OCI-LY3 (cell line): ENCODE results near the gene TBX2.
"Not testable (repeated sequence)": the region's sequence is repeated elsewhere in the genome, so short reads cannot be mapped to it uniquely, and the experiment has no call there.

Experiments used
- H2AFZ ChIP-seq: fragments of 200-600, 300-600 bp; shearing (Covaris generic); 2 replicates; pipeline ENCODE4 v1.6.0; 2014; ENCODE audit warnings: antibody characterized with exemption, low read depth, low read length
- H3K27ac ChIP-seq: fragments of 200-600, 300-600 bp; sonication (generic); 2 replicates; pipeline ENCODE4 v1.5.1; 2014; ENCODE audit warnings: mild to moderate bottlenecking, low read length, moderate library complexity, mixed read lengths
- H3K27me3 ChIP-seq: fragments of 200-600, 300-600 bp; sonication (generic); 2 replicates; pipeline ENCODE4 v1.6.1; 2014; ENCODE audit warnings: low read depth, low read length, mixed read lengths
- H3K36me3 ChIP-seq: fragments of 200-600, 300-600 bp; sonication (generic); replicated peaks from 2 replicates; pipeline ENCODE3; 2014; ENCODE audit warnings: low read depth, low read length, mixed read lengths
- H3K4me1 ChIP-seq: fragments of 300-600, 200-600 bp; sonication (generic); 2 replicates; pipeline ENCODE4 v1.6.1; 2014; ENCODE audit warnings: low read length, mixed read lengths
- H3K4me2 ChIP-seq: fragments of 200-600, 300-600 bp; sonication (generic); 2 replicates; pipeline ENCODE4 v1.6.1; 2014; ENCODE audit warnings: low read length, mixed read lengths
- H3K4me3 ChIP-seq: fragments of 300-600, 200-600 bp; sonication (generic); 2 replicates; pipeline ENCODE4 v1.5.1; 2014; ENCODE audit warnings: antibody characterized with exemption, mild to moderate bottlenecking, low read length, moderate library complexity
- H3K79me2 ChIP-seq: fragments of 300-600, 200-600 bp; shearing (Covaris generic); 2 replicates; pipeline ENCODE4 v1.6.1; 2014; ENCODE audit warnings: mild to moderate bottlenecking, low read length, mixed read lengths
- H3K9ac ChIP-seq: fragments of 300-600, 200-600 bp; shearing (Covaris generic); 2 replicates; pipeline ENCODE4 v1.6.0; 2014; ENCODE audit warnings: mild to moderate bottlenecking, low read length, moderate library complexity
- H3K9me3 ChIP-seq: fragments of 200-600, 300-600 bp; shearing (Covaris generic); 2 replicates; pipeline ENCODE4 v1.6.1; 2014; ENCODE audit warnings: low read length, mixed read lengths; ENCODE audit not compliant: insufficient read depth
- H4K20me1 ChIP-seq: fragments of 200-600, 300-600 bp; sonication (generic); 2 replicates; pipeline ENCODE4 v1.6.1; 2016; ENCODE audit warnings: low read length, mixed read lengths; ENCODE audit not compliant: insufficient read depth
- EZH2phosphoT487 ChIP-seq: fragments of 200-600 bp; shearing (Covaris generic); IDR thresholded peaks from 2 replicates; pipeline ENCODE4 v1.6.1; 2018; ENCODE audit warnings: antibody characterized with exemption, mixed run types, low read depth
- TF ChIP-seq, protein P1 (sequence below): fragments of 200-600, 300-600 bp; sonication (generic); IDR thresholded peaks from 2 replicates; pipeline ENCODE4 v1.5.1; 2014; ENCODE audit warnings: antibody characterized with exemption, low read length, low read depth

Gene TBX2

DNA sequence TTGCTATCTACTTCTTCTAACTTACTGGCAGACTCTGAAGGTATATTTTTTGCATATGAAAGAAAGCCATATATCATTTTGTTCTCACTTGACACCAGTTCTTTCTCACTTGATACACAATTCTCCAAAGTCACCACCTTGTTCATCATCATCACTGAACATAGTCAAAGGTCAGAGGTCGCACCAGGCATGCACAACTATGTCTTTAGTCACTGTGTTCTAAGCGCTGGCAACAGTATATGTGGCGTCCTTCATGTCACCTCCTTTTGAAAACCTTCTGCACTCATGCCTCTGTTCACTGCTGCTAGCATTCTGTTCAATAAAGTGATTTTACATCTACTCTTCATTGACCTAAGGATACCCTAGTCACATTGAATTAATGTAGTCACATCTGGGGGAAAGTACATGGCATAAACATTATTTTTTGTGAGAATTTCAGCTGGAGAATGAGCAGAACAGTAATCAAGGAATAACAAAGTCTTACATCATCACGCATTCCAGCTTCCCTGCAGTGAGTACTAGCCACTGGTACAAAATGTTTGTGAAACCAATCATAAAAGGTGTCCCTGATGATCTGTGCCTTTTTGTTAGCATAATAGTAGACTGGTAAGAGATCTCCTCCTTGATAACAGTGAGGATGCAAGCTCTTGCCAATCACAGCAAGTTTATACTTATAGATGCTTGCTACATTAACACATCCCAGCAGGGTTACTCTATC, 32.1 kb downstream of the TBX2 start:
- Histone ChIP-seq H2AFZ (no peak overlapping the region), H3K27ac (no peak overlapping the region), H3K4me3 (no peak overlapping the region), H4K20me1 (no peaks in the 10 kb centered on the region), H3K4me1 (no peaks in the 10 kb centered on the region), H3K79me2 (no peaks in the 10 kb centered on the region), H3K27me3 (no peaks in the 10 kb centered on the region), H3K9ac (no peak overlapping the region), H3K4me2 (no peak overlapping the region), H3K9me3 (no peaks in the 10 kb centered on the region), H3K36me3 (no peaks in the 10 kb centered on the region)
- TF ChIP-seq, protein P1, sequence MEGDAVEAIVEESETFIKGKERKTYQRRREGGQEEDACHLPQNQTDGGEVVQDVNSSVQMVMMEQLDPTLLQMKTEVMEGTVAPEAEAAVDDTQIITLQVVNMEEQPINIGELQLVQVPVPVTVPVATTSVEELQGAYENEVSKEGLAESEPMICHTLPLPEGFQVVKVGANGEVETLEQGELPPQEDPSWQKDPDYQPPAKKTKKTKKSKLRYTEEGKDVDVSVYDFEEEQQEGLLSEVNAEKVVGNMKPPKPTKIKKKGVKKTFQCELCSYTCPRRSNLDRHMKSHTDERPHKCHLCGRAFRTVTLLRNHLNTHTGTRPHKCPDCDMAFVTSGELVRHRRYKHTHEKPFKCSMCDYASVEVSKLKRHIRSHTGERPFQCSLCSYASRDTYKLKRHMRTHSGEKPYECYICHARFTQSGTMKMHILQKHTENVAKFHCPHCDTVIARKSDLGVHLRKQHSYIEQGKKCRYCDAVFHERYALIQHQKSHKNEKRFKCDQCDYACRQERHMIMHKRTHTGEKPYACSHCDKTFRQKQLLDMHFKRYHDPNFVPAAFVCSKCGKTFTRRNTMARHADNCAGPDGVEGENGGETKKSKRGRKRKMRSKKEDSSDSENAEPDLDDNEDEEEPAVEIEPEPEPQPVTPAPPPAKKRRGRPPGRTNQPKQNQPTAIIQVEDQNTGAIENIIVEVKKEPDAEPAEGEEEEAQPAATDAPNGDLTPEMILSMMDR = no peak
- no peak for TF ChIP-seq EZH2phosphoT487

DNA sequence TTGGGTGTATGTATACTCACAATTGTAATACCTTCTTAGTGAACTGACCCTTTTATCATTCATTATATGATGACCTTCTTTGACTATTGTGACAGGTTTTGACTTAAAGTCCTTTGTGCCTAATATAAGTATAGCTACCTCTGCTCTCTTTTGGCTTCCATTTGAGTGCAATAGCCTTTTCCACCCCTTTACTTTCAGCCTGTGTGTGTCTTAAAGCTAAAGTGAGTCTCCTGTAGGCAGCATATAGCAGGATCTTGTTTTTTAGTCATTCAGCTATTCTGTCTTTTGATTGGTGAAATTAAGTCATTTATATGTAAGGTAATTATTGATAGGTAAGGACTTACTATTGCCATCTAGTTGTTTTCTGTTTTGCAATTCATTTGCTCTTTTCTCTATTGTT, 36.6 kb downstream of the TBX2 start:
- TF ChIP-seq, protein P1 = no peak
- no peak for TF ChIP-seq EZH2phosphoT487
- Histone ChIP-seq H3K36me3 (no peaks in the 10 kb centered on the region), H3K79me2 (no peaks in the 10 kb centered on the region), H3K27ac (no peak overlapping the region), H3K4me3 (no peak overlapping the region), H2AFZ (no peak overlapping the region), H4K20me1 (no peaks in the 10 kb centered on the region), H3K4me2 (no peak overlapping the region), H3K4me1 (peaks cover 9% of the 10 kb centered on the region), H3K9me3 (peaks cover 4% of the 10 kb centered on the region; the same call in 1 of the 2 replicates), H3K9ac (no peak overlapping the region), H3K27me3 (peaks cover 4% of the 10 kb centered on the region; the same call in 1 of the 2 replicates)

DNA sequence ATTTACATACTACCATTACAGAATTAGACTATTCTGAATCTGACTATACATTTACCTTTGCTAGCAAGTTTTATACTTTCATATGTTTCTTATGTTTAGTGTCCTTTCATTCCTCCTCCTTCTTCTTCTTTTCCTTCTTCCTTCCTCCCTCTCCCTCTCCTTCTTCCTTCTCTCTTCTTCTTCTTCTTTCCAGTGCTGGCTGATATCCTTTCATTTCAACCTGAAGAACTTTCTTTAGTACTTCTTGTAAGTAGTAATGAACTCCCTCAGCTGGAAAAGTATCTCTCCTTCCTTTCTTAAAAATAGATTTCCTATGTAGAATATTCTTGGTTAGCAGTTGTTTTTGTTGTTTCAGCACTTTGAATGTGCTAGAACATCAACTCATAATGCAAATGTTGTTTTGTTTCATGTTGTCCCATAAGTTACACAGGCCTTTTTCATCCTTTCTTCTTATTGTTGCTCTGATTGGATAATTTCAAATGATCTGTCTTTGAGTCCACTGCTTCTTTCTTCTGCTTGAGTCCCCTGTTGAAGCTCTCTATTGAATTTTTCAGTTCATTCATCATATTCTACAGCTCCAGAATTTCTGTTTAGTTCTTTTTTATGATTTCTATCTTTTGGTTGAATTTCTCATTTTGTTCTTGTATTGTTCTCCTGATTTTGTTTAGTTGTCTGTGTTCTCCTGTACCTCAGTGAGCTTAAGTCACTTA, 37.5 kb downstream of the TBX2 start:
- H3K9me3 ChIP-seq = peaks cover 4% of the 10 kb centered on the region; the same call in 1 of the 2 replicates
- H3K36me3 ChIP-seq = no peaks in the 10 kb centered on the region
- H3K79me2 ChIP-seq = no peaks in the 10 kb centered on the region
- no peak overlapping the region for H3K4me2 ChIP-seq
- TF ChIP-seq EZH2phosphoT487 = no peak
- H3K9ac ChIP-seq = no peak overlapping the region
- peaks cover 9% of the 10 kb centered on the region for H3K4me1 ChIP-seq
- H2AFZ ChIP-seq = no peak overlapping the region
- H3K4me3 ChIP-seq = no peak overlapping the region
- no peaks in the 10 kb centered on the region for H4K20me1 ChIP-seq
- H3K27me3 ChIP-seq = peaks cover 4% of the 10 kb centered on the region; the same call in 1 of the 2 replicates
- no peak overlapping the region for H3K27ac ChIP-seq

DNA sequence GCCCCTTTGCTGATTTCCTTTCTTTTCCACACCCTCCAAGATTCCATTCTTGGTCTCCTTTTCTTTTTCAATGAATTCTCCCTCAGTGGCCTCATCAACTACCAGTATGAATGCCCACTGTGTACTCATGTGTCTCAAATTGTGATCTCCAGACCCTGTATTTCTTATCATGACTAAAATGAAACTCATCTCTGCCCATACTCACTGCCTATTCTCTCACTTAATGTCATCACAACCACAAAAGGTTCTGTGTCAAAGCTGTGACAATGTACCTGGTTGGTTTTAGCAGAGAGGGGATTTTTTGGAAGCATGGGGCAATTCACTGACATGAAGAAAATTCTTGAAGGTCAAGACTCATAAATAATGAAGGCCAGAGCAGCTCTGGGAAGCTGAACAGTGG, 41.1 kb downstream of the TBX2 start:
- Histone ChIP-seq H3K79me2 (no peaks in the 10 kb centered on the region), H3K36me3 (no peaks in the 10 kb centered on the region), H3K27me3 (peaks cover 4% of the 10 kb centered on the region; the same call in 1 of the 2 replicates), H3K27ac (no peak overlapping the region), H3K4me1 (peaks cover 9% of the 10 kb centered on the region), H2AFZ (no peak overlapping the region), H3K4me2 (no peak overlapping the region), H3K4me3 (no peak overlapping the region), H3K9ac (no peak overlapping the region), H3K9me3 (peaks cover 4% of the 10 kb centered on the region; the same call in 1 of the 2 replicates), H4K20me1 (no peaks in the 10 kb centered on the region)
- TF ChIP-seq, protein P1 = no peak
- TF ChIP-seq EZH2phosphoT487 = no peak

DNA sequence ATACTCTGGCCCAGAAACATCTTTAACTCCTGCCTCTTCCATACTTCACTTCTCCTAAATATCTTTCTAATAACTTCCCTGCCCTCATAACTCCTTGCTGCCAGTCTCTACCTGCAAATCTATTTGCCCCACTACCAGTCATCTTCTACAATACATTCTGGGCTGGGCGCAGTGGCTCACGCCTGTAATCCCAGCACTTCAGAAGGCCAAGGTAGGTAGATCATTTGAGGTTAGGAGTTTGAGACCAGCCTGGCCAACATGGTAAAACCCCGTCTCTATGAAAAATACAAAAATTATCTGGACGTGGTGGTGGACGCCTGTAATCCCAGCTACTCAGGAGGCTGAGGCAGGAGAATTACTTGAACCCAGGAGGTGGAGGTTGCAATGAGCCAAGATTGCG, 41.9 kb downstream of the TBX2 start:
- not testable (repeated sequence) for H3K9ac ChIP-seq, H4K20me1 ChIP-seq, H3K4me2 ChIP-seq, H3K36me3 ChIP-seq, H3K9me3 ChIP-seq, H3K79me2 ChIP-seq, H2AFZ ChIP-seq, H3K27ac ChIP-seq, H3K27me3 ChIP-seq, H3K4me1 ChIP-seq, H3K4me3 ChIP-seq
